Measurements from ENCODE around the gene TMEM61.

DNA sequence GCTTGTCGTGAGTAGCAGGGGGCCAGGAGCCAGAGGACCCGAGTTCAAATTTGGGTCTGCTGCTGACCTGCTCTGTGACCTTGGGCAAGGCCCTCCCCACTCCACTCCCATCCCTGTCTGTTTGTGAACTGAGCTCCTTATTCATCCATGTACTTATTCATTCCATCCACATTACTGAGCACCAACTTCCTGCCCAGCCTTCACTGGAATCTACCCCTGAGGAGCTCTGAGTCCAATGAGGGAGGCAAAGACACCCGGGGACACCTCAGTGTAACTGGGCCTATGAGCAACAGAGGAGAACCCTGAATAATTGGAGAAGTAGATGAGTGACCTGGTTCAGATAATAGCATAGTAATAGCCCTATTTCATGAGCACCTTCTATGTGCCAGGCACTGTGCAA lies 27.2 kb downstream of the TMEM61 start:
- no peak for TF ChIP-seq POLR2A (IDR thresholded peaks at IDR 0.05)
- no peak for TF ChIP-seq CTCF (IDR thresholded peaks at IDR 0.05)

Data from right lobe of liver (tissue), 4 donors.